ENCODE measurements around the gene CKLF.

- TF ChIP-seq CTCF (IDR thresholded peaks at IDR 0.05; ENCODE audit: low read length), result no peak
- TF ChIP-seq EZH2 (IDR thresholded peaks at IDR 0.05; ENCODE audit: borderline replicate concordance, low read length), result no peak
These were observed 9.2 kb downstream of the CKLF start for GRCh38 chr16:66561381-66562080.
